NCI-H128 (cell line): ENCODE results near the gene FOXL2NB.

Experiments used
- DNase-seq: peaks from one replicate; lab custom pipeline; 2025; ENCODE audit not compliant: unreplicated experiment; lab: John Stamatoyannopoulos, UW

The FOXL2NB gene

DNA sequence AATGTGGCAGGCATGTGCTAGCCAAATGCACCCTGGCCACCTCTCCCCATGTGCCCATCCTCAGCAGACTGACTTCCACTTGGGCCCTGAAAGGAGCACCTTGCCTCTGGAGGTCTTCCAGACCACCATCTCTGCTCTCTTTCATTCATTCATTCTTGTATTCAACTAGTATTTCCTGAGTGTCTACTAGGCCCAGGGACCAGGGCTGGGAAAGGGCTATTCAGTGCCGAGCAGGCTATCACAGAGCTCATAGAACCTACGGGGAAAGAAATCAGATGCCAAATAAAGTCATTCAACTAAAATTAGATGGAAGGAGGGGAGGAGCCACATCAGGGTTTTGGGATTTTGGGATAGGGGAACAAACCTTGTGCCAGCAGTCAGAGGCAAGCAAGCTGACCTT lies 40.2 kb downstream of the FOXL2NB start:
- DNase-seq = no peak

DNA sequence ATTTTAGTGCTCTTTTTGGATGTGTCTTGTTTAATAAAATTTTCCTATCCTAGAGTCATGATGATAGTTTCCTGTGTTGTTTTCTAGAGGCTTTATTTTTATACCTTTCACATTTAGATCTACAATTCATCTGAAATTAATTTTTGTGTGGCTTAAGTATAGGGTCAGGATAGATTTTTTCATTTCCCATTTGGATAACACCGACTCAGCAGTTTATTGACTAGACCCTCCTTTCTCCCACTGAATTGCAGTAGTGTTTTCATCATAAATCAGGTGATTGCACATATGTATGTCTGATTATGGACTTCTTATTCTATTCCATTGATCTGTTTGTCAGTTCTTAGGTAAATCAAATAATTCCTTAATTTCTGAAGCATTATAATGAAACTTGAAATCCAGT lies 48.7 kb downstream of the FOXL2NB start:
- no peak for DNase-seq
